ENCODE results near the gene PCMTD2.

- TF ChIP-seq ESRRA (CRISPR knock-in tag; IDR thresholded peaks at IDR 0.05; ENCODE audit: low read depth) (no peak), ZFYVE20 (CRISPR knock-in tag; IDR thresholded peaks at IDR 0.05; ENCODE audit: borderline replicate concordance, low read depth) (no peak), ZNF672 (CRISPR knock-in tag; IDR thresholded peaks at IDR 0.05) (no peak), POLR2AphosphoS5 (IDR thresholded peaks at IDR 0.05; ENCODE audit: low read depth, low read length) (no peak), ZNF232 (CRISPR knock-in tag; IDR thresholded peaks at IDR 0.05; ENCODE audit: borderline replicate concordance) (0 out of 2 replicates have a peak, but pooled peaks have one; percentile 13), SP1 (IDR thresholded peaks at IDR 0.05) (no peak), SP1 (CRISPR knock-in tag; IDR thresholded peaks at IDR 0.05) (no peak)
These were observed 13.3 kb upstream of the PCMTD2 start for GRCh38 chr20:64242003-64242796.
